Chondrocyte (in vitro differentiated cells): ENCODE results near the gene HABP4. TPM values are rescaled to one million over a fixed set of nuclear protein-coding genes. Genes with fewer than 3 reads are reported as not detected.

Experiments
- DNase-seq: peaks from one replicate; pipeline ENCODE4 v3.0.0; 2021; ENCODE audit warnings: mixed read lengths, low spot score
- H3K27ac Mint-ChIP-seq: one replicate; pipeline ENCODE4 v1.8.0; 2021; ENCODE audit warnings: mild to moderate bottlenecking, moderate library complexity, mixed read lengths; ENCODE audit not compliant: unreplicated experiment
- H3K27me3 Mint-ChIP-seq: 2 replicates; pipeline ENCODE4 v1.8.0; 2021; ENCODE audit warnings: low read depth, mixed read lengths
- H3K36me3 Mint-ChIP-seq: 2 replicates; pipeline ENCODE4 v1.8.0; 2021; ENCODE audit warnings: low read depth, mixed read lengths
- H3K4me1 Mint-ChIP-seq: 2 replicates; pipeline ENCODE4 v1.8.0; 2021; ENCODE audit warnings: low read depth, mild to moderate bottlenecking, mixed read lengths
- H3K4me3 Mint-ChIP-seq: one replicate; pipeline ENCODE4 v1.8.0; 2021; ENCODE audit warnings: mild to moderate bottlenecking, moderate library complexity, mixed read lengths; ENCODE audit not compliant: unreplicated experiment
- H3K9me3 Mint-ChIP-seq: 2 replicates; pipeline ENCODE4 v1.8.0; 2021; ENCODE audit warnings: low read depth, mixed read lengths
- CTCF ChIP-seq: fragments of 200-600 bp; sonication (generic); IDR thresholded peaks from 2 replicates; pipeline ENCODE4 v1.5.0; 2021; ENCODE audit warnings: antibody characterized with exemption, mild to moderate bottlenecking, moderate library complexity
- total RNA-seq: library from RNA; stranded (reverse); gene quantifications from 3 replicates; pipeline ENCODE4 v1.2.1, GENCODE V29; 2021

HABP4 gene
- total RNA-seq, 1 donor from 2014 or later = 28.9 TPM

GRCh38 chr9:96457266-96457665 is 7.3 kb downstream of the HABP4 start:
- Mint-ChIP-seq H3K4me3 (no peak overlapping the region), H3K4me1 (peaks cover 23% of the 10 kb centered on the region), H3K27me3 (no peaks in the 10 kb centered on the region), H3K9me3 (no peaks in the 10 kb centered on the region), H3K27ac (no peak overlapping the region), H3K36me3 (peaks cover 12% of the 10 kb centered on the region)
- no peak for TF ChIP-seq CTCF
- no peak for DNase-seq

DNA sequence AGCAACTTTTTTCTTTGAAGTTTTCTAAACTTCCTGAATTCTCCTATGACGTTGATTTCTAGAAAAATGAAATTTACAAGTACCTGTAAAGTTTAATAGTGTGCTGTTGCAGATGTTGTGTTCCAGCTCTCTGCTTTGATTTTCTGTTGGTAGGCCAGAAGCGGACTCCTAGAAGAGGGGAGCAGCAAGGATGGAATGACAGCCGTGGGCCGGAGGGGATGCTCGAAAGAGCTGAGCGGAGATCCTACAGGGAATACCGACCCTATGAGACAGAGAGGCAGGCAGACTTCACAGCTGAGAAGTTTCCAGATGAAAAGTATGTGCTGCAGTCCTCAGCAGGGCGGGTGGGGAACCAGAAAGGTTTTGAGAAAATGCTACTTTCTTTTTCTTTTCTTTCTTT is 8.3 kb downstream of the HABP4 start:
- DNase-seq = no peak
- peaks cover 16% of the 10 kb centered on the region for H3K4me1 Mint-ChIP-seq
- H3K9me3 Mint-ChIP-seq = no peaks in the 10 kb centered on the region
- TF ChIP-seq CTCF = no peak
- peaks cover 12% of the 10 kb centered on the region for H3K36me3 Mint-ChIP-seq
- H3K4me3 Mint-ChIP-seq = no peak overlapping the region
- H3K27me3 Mint-ChIP-seq = no peaks in the 10 kb centered on the region
- no peak overlapping the region for H3K27ac Mint-ChIP-seq

- TF ChIP-seq CTCF = no peak
- DNase-seq = no peak
- H3K4me1 Mint-ChIP-seq = peaks cover 14% of the 10 kb centered on the region
- H3K9me3 Mint-ChIP-seq = no peaks in the 10 kb centered on the region
- H3K27ac Mint-ChIP-seq = no peak overlapping the region
- H3K4me3 Mint-ChIP-seq = no peak overlapping the region
- peaks cover 12% of the 10 kb centered on the region for H3K36me3 Mint-ChIP-seq
- H3K27me3 Mint-ChIP-seq = no peaks in the 10 kb centered on the region
Observed at GRCh38 chr9:96459268-96460007, 9.5 kb downstream of the HABP4 start.

DNA sequence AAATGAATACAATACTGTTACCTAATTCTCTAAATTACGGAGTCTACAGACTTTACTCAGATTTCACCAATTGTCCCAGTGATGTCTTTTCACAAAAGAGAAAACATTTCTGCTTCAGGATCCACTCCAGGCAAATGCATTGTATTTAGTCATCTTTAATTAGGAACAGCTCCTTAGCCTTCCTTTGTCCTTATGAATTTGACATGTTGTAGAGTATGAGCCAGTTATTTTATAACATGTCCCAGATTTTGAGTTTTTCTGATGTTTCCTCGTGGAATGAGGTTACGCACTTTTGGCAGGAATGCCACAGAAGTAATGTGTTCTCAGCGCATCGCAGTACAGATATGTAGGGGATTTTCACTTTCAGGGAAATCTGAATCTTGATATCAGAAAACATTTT is 10.5 kb downstream of the HABP4 start:
- Mint-ChIP-seq H3K4me1 (peaks cover 16% of the 10 kb centered on the region), H3K4me3 (no peak overlapping the region), H3K27me3 (no peaks in the 10 kb centered on the region), H3K9me3 (no peaks in the 10 kb centered on the region), H3K36me3 (peaks cover 15% of the 10 kb centered on the region), H3K27ac (no peak overlapping the region)
- DNase-seq = no peak
- no peak for TF ChIP-seq CTCF

- no peak for TF ChIP-seq CTCF
- no peaks in the 10 kb centered on the region for H3K9me3 Mint-ChIP-seq
- no peak for DNase-seq
- H3K4me1 Mint-ChIP-seq = peaks cover 16% of the 10 kb centered on the region
- peaks cover 19% of the 10 kb centered on the region for H3K36me3 Mint-ChIP-seq
- no peaks in the 10 kb centered on the region for H3K27me3 Mint-ChIP-seq
- H3K4me3 Mint-ChIP-seq = no peak overlapping the region
- H3K27ac Mint-ChIP-seq = no peak overlapping the region
Observed at GRCh38 chr9:96460882-96461281, 10.9 kb downstream of the HABP4 start.
